Stimulated activated CD8-positive, alpha-beta memory T cell treated with anti-CD3 and anti-CD28 coated beads, Interleukin-4, amount 100 ng/mL, for 48 hours (primary cell): Measurements from ENCODE around the gene EFEMP2.

Source experiments
- DNase-seq: peaks from one replicate; pipeline ENCODE4 v3.0.0-alpha.2; 2020

EFEMP2 gene

GRCh38 chr11:65865550-65866172, 6.9 kb downstream of the EFEMP2 start:
- no peak for DNase-seq

GRCh38 chr11:65864706-65865471, 7.7 kb downstream of the EFEMP2 start:
- no peak for DNase-seq

DNA sequence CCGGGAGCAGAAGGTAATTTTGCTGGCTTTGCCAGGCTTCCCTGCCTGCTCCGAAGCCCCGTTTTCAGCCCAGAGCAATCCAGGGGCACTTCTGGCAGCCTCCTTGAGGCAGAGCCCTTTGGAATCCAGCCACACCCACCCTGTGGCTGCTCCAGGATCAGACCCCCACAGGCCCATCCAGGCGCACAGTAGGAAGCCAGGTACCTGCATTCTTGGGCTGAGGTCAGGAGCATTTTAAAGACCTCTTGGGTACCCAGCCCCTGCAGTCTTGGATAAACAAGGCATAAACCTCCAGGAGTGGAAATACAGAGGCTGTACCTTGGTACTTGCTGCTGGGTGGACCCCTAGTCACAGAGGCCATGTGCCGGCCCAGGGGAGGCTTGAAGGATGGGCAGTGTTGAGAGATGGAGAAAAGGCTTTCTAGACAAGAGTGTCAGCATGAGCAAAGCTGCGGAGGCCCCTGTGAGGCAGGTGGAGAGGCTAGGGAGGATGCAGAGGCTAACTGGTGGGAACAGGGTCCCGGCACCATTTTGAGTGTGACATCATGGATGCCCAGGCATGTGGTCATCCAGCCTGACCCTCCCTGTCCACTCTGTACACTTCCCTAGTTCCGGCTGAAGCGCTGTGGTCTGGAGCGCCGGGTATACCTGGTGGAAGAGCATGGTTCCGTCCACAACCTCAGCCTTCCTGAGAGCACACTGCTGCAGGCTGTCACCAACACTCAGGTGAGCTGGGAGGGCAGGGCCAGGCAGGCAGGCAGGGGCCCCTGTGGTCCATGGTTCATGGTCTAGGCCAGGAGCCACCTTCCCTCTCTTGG, 8.5 kb downstream of the EFEMP2 start:
- no peak for DNase-seq

- peak; percentile 18 for DNase-seq
Measured at GRCh38 chr11:65862941-65863888, 9.4 kb downstream of the EFEMP2 start.

DNA sequence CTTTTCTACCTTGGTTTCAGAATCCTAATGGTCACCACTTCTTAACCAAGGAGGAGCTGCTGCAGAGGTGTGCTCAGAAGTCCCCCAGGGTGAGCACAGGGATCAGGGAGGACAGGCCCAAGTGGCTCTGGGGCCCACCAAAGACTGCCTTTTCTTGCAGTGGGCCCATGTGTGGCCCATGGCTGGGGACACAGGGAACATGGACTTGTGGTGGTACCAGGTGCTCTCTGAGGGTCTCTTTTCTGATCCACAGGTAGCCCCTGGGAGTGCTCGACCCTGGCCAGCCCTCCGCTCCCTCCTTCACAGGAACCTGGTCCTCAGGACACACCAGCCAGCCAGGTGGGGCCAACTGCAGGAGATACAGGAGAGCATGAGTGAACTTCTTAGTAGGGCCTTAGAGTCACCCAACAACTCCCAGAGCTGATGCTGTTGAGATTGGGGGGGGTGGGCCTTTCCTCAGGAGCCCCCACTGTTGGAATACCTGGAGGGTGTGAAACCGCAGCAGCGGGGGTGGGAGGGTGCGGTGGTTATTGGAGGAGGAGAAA, 10.3 kb downstream of the EFEMP2 start:
- peak; percentile 19 for DNase-seq

DNA sequence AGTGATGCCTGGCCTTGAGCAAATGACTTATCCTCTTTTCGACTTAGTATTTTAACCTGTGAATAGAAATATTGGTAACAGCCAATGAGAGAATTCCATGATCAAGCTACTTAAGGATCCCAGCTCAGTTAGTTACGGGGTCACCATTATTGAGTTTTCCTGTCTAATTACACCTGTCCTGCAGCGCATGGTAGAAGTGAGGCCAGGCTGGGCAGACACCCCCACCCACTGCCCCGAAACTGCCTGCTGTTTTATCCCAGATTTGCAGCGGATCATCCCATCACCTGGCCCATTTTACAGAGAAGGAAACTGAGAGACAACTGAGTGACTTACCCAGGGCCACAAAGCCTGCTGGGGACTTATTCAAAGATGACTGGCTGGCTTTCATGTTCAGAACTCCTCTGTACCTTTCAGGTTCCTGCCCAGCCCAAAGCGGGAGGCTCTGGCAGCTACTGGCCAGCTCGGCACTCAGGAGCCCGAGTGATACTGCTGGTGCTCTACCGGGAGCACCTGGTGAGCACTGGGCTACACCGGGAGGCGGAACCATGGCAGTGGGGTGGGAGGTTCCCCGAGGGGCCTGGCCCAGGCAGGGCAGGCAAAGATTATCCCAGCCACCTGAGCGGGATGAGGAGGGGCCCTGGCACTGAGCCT, 10.9 kb downstream of the EFEMP2 start:
- peak; percentile 22 for DNase-seq

DNA sequence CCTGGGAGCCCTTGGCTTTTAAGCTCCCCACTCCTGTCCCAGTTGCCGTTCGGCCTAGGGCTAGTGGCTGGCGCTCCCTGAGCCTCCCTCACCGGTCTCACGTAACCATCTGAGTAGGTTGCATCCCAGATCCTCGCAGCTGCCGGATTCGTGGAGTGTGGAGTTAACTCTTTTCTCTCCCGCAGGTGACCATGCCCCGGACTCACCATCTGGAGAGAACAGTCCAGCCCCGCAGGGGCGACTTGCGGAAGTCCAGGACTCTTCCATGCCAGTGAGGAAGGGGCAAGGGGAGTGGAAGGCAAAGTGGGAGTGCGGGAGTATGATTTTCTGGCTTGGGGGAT, 11.5 kb downstream of the EFEMP2 start:
- no peak for DNase-seq

DNA sequence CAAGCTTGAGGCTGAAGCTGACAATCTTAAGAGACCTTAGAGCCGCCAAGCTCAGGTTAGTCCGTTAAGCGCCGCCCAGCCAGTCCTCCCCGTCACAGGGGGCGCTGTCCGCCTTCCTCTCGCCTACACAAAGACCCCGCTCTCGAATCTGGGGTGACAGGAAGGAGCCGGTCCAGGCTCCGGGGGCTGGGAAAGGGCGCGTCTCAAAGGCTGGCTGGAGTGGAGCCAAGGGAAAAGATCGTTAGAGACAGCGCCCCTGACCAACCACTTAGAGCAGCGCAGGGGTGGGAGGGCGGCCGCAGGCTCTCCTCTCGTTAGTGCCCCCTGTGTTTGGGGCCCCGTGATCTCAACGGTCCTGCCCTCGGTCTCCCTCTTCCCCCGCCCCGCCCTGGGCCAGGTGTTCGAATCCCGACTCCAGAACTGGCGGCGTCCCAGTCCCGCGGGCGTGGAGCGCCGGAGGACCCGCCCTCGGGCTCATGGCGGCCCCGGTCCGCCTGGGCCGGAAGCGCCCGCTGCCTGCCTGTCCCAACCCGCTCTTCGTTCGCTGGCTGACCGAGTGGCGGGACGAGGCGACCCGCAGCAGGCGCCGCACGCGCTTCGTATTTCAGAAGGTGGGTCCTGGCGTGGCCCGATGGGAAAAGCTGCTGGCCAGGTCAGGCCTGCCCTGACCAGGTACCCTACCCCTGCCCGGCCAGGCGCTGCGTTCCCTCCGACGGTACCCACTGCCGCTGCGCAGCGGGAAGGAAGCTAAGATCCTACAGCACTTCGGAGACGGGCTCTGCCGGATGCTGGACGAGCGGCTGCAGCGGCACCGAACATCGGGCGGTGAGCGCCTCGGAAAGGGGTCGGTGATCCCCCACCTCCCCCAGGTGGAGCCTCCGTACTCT, 12.1 kb downstream of the EFEMP2 start, which contains the start of gene MUS81:
TSS of gene MUS81 (plus strand) at position 156 of the 887 bp plus-strand sequence. CDS start at position 477, 321 bp downstream.
- DNase-seq = peak; percentile 98

DNA sequence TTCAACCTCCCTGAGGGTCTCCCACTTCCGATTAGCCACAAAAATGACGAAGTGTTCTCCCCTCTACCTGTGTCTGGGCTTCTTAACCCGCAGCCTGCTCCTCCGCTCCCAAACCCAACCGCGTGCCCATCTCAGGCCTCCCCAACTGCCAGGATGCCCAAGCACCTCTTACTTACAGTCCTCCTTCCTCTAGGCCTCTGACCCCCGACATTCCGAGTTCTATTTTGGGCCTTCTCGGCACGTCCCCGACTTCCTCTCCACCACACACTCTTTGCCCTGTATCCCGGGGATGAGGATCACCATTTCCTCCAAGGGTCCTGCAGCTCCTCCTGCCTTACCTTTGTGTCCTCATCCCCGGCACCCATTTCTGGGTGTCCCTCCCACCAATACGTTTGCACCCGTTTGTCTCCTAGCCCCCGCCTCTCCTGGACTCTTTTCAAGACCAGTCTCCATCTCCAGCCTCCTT, 12.8 kb downstream of the EFEMP2 start:
- peak; percentile 69 for DNase-seq

DNA sequence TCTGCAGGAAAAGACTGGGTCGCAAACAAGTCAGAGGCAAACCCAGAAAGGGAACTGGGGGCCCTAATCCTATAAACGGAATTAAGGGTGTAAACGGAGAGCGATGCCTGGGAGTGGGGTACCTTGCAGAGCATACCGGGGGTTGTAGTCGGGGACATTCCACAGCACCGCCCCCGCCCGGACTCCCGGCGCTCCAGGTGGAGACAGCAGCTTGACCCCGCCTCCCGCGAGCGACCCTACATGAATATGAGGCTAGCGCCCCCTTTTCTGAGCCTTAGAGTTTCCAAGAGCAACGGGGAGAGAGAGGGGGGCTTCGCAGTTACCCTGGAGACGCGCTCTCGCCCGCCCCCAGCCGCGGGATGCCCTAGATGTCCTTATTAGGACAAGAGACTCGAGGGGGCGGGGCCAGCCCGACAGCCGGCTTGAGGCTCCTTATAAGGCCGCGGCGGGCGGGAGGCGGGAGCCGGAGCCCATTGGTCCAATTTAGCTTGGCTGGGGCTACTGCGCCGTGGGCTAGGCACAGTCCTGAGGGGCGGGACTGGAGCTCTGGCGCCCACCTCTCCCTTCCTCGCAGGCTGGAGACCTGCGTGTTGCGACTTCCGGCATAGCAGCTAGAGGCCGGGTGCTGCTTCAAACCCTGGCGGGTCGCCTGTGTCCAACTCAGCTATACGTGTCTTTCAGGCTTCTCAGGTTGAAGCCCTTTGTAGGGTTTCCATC, 13.3 kb downstream of the EFEMP2 start:
- peak; percentile 99 for DNase-seq

- DNase-seq = no peak
Measured at GRCh38 chr11:65858681-65859087, 13.9 kb downstream of the EFEMP2 start.

DNA sequence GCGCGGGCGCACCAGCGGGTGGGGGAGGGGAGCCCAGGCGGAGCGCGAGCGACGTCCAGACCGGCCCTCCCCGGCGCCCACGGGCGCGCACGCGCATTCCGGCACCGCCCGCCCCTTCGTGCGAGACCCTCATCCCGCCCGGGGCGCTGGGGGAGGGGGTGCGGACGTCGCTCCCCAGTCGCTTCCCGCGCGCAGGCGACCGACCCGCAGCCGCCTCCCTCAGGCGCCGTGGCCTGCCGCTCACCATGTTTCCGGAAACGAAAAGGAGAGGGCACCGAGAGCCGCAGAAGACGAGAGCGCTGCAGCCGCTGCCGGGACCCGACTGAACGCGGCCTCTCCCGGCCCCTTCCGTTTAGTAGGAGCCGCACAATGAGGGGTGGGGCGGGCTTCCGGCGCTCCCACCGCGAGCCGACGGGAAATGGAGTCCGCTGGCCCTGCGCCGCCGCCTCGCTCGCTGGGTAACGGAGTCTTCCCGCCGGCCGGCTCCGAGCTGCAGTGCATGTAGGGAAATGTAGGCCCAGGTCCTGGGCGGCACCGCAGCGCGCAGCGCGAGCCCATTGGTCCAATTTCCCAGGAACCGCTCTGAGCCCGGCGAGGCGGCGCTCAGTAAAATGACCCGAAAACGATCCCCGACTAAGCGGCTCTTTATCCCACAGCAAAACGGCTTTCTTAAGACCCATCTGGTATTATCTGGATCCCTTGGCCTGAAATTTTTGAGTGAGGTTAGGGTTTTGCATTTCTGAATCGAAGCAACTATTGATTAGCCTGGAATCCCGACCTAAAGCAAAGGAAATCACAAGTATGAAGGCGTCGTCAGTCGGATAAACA, 14.5 kb downstream of the EFEMP2 start, which contains the start of gene CFL1:
TSS of gene CFL1 (minus strand) at position 328 of the 828 bp plus-strand sequence. CDS start at position 247, 81 bp downstream.
- DNase-seq = peak; percentile 97

GRCh38 chr11:65857500-65857852, 15.1 kb downstream of the EFEMP2 start:
- peak; percentile 71 for DNase-seq

DNA sequence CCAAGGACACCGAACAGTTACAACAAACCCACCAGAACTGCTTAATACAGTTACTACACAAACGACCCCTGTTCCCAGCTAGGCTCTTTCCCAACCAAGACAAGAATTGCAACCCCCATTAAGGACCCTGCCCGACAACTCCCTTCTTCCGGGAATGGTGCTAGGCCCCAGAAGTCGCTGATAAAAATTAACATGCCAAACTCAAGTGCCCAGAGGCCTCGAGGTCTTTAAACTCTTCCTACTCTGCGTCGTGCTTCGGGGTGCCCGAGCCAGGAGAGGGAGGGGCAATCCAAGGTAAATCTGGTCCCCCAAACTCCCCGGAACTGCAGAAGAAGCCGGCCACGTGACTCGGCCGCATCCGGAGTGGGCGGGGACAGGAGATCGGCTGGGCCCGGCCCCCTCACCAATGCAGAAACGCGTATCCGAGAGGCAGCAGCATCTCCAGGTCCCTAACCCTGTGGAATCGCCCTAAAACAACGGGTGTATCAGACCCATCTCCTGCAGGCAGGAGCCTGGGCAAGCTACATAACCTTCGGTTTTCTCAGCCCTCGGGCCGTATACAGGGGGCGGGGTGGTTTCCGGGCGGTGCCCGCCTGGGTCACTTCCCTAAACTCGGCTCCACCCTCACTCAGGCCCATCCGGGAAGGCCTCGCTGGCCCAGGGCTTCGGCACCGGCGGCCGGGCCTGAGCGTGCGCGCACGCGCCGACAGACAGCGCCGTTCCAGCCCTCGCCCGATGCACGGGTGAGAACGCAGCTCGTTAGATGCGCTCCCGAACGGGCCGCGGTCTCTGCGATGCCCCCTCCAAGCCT, 15.7 kb downstream of the EFEMP2 start:
- DNase-seq = peak; percentile 87

- DNase-seq = peak; percentile 22
Measured at GRCh38 chr11:65855927-65856363, 16.7 kb downstream of the EFEMP2 start.

GRCh38 chr11:65854852-65855837, 17.5 kb downstream of the EFEMP2 start:
- peak; percentile 23 for DNase-seq
